ENCODE results near the gene RCAN1.

Gene RCAN1

DNA sequence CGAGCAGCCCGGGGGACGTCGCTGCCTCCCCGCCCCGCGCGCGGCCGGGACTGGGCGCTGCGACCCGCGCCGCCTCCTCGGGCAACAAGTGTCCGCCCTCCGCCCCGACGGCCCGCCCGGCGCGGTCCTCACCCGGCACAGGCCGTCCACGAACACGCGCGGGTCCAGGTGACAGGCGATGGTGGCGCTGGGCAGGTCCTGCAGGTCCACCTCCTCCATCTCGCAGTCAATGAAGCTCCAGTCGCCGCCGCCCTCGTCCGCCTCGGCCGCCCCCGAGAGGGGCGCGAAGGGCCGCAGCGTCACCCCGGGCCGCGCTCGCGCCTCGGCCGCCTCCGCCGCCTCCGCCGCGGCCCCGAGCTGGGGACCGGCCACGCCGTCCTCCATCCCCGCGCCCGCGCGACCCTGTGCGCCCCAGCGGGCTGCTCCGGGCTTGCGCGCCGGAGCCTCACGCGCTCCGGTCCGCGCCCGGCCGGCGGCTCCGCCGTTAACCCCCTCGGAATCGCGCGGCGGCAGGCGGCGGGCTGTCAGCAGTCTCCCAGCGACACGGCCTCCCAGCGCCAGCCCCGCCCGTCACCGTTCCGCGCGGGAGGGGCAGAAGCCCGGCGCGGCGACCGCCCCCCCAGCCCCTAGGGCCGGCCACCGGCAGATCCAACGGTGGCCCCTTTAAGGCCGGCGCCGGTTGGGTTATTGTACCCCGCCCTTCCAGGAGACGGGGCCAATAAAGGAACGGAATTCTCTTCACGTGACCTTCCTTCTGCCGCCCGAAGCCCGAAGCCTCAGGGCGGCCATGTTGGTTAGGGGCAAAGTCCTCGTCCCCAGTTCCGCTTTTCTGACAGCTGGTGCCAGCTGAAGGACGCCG lies at the start of gene RCAN1:
TSS of gene RCAN1 (minus strand) at position 486 of the 859 bp plus-strand sequence. CDS start at position 384, 102 bp downstream.
- DNase-seq (ENCODE audit: low spot score) = peak; percentile 92

DNA sequence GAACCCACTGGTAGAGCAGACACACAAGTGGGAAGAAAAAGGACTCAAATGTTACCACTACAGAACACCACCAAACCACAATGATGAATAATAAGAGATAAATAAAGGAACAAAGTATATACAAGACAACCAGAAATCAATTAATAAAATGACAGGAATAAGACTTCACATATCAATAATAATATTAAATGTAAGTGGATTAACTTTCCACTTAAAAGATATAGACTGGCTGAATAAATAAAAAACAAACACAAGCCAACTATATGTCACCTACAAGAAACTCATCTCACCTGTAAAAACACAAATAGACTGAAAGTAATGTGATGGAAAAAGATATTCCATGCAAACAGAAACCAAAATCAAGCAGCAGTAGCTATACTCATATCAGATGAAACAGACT lies 46.9 kb upstream of the RCAN1 start:
- DNase-seq (ENCODE audit: low spot score) = no peak

DNA sequence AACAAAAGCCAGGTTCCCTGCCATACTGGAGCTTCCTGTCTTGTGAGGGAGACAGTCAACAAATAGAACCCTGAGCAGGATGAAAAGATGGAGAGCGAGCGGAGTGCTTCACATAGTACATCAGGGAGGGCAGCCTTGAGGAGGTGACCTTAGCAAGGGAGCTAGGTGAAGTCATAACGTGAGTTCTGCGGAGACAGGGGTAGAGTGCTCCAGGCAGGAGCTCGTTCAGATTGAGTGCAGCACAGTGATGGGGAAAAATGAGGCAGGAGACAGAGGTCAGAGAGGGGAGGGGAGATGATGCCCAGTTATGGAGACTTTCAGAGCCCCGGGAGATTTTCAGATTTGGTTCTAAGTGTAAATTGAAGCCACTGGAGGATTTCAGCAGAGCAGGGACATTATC lies 38.6 kb upstream of the RCAN1 start:
- DNase-seq (ENCODE audit: low spot score) = no peak

DNA sequence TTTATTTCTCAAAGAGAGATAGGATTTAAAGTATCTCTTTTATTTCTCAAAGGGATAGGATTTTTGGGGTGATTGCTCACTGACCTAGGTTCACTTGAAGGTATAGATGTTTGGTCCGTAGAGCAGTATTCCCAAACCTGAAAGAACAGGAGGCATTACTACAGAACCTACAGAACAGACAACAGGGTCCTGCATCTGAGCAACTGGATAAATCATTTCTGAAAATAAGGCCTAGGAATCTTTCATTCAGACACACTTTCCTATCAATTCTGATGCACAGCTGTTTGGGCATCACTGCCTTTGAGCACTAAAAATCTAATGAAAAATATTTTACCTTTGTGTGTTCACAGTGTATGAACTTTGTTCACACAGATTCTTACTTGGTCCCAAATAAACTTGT lies 36.7 kb upstream of the RCAN1 start:
- no peak for DNase-seq (ENCODE audit: low spot score)

DNA sequence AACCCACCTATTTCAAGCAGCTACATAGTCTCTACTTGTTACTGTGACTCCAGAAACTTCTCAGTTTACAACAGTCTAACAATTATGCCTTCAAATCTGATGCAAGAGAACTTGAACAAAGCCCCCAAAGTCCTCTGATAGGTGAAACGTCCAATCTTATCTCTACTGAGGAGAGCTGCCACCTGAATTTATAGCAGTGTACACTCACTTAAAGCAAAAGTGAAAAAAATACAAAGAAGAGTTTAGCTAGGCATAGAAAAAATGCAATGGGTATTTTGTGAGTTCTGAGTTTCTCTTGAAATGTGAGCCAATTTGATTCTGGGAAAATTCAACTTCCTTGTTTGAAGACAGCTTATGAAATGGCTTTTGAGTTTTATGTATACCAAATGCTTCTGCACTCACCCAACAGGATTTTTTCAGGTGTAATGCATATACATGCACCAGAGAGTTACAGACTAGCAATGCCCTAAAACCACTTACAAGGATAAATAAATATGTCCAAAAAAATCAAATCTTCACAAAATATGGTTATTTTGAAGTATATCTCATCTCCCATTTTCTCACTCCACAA lies 36.0 kb upstream of the RCAN1 start:
- no peak for DNase-seq (ENCODE audit: low spot score)

DNA sequence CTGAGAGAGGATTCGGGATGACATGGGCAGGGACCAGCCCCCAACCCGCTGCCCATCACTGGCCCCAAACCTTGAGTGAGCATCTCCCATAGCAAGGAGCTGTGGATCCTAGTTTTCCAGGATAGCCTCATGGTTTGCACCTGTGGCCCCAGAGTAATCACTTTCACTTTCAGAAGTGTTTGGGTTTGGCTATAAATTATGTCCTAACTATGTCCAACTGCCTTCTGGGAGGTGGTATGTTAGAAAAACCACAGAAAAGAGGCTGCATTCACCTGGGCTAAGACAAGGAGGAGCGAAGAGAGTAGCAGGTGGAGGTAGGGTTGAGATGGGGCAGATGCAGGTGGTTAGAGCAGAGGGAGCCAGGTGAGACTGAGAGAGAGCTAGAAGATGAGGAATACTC lies 34.5 kb upstream of the RCAN1 start:
- no peak for DNase-seq (ENCODE audit: low spot score)

DNA sequence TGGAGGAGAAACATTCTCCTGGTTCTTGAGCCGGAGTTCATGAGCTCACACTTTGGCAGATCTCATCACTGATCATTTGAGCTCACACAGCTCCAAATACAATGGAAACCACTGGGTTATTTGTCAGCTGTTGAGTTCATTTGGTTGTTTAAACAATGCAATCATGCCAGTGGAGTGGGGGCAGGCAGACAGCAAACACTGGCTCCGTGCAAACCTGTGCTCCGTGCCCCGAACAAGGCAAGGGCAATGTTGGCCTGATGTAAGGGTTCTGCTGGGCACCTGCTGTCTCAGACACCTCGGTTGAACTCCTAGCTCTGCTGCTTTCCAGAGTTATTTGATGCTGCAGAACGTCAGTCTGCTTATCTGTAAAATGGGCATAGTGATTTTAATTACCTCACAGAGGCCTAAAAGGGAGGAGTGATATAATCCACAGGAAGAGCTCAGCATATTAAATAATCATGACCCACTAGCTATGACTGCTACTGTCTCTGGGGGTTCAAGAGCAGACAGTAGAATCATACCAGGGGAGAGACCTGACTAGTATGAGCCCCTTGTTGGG lies 33.9 kb upstream of the RCAN1 start:
- DNase-seq (ENCODE audit: low spot score) = no peak

DNA sequence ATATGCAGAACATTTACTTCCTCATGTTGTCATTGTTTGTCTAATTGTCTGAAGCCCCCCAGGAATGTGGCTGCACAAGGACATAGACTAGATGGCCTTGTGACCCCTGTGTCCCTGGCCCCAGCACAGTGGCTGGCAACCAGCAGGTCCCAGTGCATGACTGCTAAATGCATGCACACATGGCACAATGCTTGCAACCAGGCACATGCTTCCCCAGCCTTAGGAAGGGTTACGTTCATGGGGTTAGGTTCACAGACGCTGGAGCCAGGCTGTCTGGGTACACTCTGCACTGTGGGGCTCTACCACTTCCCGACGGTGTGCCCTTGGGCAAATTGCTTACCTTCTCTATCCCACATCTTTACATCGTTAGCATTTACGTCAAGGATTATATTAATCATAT lies 32.6 kb upstream of the RCAN1 start:
- no peak for DNase-seq (ENCODE audit: low spot score)

DNA sequence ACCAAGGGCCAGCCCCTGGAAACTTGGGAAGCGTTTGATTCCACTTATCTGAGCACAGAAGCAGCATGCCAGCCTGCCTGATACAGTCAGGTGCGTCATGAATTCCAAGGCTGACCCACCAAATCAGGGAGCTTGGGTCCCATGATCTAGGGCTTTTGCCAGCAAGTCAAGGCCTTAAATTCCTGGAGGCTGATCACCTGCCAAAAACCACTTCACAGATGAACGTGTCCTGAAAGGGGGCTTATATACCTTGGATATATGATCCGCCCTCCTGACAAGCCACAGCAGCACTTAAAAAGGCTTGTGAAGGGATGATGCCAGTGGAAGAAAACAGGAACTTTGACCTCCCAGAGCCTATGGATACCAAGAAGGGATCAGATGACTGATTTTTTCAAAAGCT lies 29.9 kb upstream of the RCAN1 start:
- DNase-seq (ENCODE audit: low spot score) = no peak

DNA sequence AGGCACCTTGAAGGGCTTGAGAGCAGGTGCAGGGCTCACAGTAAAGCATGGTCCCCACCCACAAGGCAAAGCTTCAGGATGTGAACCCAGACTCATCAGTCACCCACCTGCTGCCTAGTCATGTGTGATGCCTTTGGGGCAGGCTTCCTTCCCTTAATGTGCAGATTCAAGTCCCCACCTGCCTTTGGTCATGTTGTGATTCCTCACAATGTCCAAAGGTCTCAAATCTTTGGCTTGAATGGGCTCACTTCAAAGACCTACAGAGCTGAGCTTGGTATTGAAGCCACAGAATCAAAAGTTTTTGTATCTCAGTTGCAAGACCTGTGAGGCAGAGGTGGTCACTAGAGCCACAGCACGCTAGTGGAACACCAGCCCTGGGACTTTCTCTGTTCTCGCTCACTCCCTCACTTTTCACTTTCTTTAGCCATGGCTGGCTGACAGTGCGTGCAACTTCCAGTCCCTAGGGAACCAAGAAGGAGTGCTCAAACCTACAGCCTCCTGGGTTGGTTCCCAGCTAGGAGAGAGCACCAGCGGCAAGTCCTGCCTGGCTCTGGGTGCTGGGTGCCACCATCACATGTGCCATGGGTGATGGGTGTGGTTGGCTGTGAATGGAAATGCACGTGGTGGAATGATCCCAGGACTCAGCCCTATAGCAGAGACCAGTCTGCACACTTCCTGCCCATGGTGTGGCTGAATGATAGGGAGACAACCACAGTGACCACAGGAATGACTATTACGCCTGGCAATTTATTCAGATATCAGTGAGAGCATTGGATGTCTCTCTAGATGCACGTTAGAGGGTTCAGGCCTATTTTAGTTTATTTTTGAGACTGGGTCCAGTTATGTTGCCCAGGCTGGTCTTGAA lies 27.5 kb upstream of the RCAN1 start:
- DNase-seq (ENCODE audit: low spot score) = no peak

DNA sequence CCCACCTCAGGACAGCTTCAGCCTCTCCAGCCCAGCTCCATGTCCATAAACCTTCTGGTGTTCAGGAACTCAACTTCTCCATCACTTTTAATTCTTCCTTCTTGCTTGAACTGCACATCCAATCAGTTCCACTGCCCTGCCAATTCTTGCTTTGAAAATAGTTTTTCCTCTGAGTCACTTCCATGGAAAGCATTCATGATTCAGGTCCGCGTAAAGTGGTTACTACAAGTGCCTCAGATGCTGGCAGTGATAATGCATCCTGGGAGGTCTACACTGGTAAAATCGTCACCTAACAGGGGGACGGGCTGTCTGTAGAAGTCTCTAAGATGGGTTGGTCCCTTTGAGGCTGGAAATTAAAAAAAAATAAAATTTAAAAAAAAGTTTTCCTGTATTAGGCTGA lies 25.9 kb upstream of the RCAN1 start:
- DNase-seq (ENCODE audit: low spot score) = no peak

DNA sequence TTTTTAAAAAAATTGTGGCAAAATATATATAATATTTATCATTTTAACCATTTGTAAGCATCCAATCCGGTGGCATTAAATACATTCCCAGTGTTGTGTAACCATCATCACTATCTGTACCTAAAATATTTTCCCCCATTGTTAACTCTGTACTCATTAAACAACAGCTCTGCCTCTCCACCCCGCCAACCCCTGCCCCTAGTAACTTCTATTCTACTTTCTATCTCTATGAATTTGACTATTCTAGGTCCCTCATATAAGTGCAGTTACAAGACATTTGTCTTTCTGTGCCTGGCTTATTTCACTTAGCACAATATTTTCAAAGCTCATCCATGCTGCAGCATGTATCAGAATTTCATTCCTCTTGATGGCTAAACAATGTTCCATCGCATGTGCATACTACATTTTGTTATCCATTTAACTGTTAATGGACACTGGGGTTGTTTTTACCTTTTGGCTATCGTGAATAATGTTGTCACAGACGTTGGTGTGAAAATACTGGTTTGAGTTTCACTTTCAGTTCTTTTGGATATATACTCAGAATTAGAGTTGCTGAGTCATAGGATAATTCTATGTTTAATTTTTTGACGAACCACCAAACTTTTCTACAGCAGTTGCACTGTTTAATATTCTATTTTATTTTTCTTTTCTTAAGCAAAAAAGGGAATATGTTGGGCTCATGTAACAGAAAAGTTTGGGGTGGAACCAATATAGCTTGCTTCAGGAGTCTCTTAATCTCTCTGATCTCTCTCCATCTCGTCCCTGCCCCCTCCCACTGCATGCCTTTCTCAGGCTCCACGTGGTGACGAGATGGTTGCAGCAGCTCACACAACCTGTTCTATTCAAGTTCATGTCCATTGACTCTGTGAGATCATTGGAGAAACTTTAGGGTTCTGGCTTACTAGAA lies 25.2 kb upstream of the RCAN1 start:
- peak; percentile 26 for DNase-seq (ENCODE audit: low spot score)

DNA sequence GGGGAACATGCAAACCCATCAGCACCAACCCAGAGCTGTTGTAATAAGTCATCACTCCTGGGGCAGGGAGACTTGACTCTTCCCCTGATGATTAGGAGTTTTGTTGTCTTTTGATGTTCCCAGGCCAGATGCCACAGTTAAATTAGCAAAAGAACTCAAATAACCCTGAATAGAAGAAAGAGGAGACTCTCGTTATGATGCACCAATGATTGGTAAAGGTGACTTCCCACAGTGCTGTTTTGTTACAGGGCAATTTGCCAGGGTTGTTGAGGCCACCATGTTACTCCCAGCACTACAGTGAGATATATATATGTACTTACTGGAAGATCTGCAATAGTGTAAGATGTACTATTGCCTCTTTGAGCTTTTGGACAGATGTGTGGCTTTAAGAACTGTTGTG lies 24.3 kb upstream of the RCAN1 start:
- no peak for DNase-seq (ENCODE audit: low spot score)

DNA sequence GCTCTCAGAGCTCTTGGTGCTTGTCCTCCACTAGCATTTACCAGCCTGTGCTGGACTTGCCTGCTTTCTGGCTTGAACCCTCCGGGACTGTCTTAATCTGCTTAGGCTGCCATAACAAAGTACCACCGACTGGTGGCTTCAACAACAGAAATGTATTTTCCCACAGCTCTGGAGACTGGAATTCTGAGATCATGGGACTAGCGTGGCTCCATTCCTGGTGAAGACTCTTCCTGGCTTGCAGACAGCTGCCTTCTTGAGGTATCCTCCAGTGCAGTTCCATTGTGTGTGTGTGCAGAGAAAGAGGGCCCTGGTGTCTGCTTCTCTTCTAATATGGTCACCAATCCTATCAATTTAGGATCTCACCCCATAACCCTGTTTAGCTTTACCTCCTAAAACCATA lies 22.0 kb upstream of the RCAN1 start:
- no peak for DNase-seq (ENCODE audit: low spot score)

DNA sequence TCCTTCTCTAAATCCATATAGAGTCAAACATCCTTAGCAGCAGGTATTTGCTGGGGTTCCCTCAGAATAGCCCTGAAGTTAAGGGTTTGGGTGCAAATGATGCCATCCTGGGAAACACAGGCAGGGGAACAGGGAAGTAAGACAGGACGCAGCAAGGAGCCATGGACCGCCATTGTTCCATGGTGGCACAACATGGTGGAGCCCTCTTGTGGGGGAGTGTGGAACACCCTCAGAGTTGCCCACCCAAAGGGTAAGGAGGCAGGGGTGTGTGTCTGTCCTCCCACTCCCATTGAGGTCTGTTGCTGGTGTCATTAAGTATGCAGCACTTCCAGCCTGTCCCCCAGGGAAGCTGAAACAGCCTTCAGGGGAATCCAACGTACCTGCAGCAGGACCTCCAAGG lies 20.4 kb upstream of the RCAN1 start:
- DNase-seq (ENCODE audit: low spot score) = no peak

DNA sequence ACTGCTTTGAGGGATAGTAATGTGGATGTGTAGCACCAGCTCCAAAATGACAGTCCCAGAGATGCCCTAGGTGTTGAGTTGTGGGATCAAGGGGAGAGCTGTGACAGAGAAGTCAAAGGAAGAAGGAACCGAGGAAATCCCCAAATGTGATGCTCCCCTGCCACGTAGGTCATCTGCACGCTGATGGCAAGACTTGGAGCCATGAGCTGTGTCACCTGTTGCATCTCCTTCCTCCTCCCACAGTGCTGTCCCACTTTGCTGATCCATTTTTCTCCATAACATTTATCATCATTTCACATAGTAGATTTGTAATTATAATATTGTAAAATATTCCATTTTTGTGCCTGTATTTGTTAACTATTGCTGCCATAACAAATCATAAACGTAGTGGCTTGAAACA lies 17.6 kb upstream of the RCAN1 start:
- no peak for DNase-seq (ENCODE audit: low spot score)

DNA sequence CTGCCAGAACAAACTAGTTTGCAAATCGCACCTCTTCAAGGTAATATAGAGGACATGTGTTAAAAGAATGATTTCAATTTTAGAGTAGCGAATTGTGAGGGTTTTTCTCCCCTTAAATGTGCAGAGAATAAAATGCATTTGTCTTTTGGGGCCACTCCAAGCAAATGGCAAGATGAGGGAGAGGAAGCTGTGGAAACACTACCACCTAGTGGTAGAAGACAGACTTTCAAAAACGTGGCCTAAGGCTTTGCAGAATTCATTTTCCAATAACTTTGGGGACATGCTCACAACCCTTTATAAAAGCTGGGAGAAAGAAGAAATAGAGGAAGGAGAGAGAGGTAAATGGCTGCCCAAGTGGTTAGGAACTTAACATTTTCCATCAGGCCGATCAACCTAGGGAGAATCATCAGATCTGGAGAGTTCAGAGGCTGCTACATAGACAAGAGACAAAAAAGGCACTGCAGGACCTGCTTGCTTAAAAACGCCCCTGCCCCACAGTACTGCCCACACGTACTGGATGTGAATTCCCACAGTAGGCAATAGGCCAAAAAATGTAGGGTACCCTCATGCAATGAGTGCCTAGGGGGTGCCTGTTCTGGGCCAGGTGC lies 15.7 kb upstream of the RCAN1 start:
- peak; percentile 67 for DNase-seq (ENCODE audit: low spot score)

DNA sequence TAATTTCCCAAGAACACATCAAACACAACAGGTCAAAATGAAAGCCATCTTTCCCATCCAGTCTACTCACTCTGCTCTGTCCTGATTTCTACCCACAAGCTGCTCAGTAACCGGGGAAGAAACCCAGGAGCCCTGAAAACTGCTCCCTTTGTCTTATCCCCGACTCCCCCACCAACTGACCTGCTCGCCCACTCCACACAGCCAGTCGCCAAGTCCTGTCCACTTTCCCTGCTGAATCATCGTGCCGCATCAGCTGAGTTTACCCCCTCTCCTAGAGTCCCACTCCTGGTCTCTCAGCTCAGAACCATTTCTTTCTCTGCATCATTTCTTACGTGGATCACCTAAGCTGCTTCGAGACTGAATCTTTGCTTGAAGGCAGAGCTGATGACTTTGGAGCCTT lies 11.2 kb upstream of the RCAN1 start:
- no peak for DNase-seq (ENCODE audit: low spot score)

DNA sequence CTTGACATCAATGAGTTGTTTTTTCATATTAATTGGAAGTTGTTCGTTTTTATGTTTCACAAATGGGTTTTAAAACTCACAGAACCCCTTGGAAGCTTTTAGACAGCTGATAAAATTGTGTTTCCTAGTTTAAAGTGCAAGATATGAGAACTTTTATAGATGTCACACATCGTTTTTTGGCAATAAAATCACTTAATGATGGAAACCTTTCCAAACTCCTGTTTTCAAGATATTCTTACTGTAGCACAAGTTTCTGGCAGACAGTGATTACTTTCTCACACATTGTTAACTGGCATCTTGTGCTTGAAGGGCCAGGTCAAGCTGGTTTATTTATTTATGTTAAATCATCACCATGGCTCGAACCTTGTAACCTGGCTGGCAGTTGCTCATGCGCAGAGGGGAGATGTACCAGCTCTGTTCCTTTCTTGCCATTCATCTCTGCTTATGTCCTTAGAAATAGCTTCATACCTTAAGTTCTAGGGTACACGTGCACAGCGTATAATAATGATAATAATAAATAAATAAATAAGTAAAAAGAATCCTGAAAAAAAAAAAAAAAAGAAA lies 10.2 kb upstream of the RCAN1 start:
- DNase-seq (ENCODE audit: low spot score) = no peak

DNA sequence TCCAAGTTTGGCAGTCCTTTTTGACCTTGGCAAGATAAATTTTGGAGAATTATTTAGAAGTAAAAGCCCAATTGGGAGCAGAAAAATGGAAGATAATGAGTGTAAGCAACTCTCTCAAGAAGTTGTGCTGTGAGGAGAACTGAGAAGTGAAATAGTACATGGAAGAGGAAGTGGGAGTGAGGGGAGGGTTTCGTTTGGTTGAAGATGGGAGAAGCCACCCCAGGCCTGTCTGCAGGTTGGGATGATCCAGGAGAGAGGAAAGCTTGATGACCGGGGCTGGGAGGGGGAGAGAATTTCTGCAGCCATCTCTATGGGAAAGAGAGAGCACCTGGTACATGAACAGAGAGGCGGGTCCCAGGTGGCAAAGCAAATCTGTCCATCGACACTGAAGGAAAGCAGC lies 8.6 kb upstream of the RCAN1 start:
- DNase-seq (ENCODE audit: low spot score) = no peak
